ENCODE results near the gene SLC25A19. TPM values are rescaled to one million over a fixed set of nuclear protein-coding genes. Genes with fewer than 3 reads are reported as not detected.

Gene SLC25A19
- total and polyA plus RNA-seq, 4 donors: 6.7 to 11.7 (median 9.1) TPM

DNA sequence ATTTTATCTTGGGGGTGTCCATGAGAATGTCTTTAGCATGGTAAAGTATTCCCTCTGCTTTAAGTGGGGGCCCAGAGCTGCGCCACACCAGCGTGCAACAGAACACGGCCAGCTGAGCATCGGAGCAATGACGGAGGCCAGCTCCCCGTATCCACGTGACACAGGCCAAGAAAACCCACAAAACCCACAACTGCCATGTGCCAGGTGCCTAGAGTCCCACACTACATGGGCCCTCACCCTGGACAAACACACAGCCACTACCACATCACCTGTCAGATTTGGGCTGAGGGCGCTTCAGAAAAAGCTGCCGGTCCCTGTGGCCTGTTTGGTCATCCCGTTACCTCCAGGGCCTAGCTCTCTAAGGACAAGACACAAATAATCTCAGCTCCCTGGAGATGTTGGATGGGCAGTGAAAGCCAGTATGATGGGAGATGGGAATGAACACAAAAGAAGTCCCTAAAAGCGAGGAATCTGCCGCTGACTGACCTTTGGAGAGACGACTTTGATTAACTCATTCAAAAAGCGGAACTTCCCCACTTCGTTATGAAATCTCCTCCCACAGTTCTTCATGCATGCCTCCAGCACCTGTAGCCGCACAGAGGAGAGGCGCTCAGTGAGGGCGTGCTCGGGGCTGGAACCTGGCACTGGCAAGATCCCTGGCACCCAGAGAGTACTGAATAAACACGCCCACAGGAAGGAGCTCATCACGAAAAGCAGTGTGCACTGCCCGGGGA lies 44.9 kb downstream of the SLC25A19 start:
- Histone ChIP-seq H3K9me3 (ENCODE audit: control insufficient read depth, insufficient read depth, low read length) (no peaks in the 10 kb centered on the region), H3K27me3 (ENCODE audit: control insufficient read depth, insufficient read depth, low read length) (no peaks in the 10 kb centered on the region), H3K27ac (ENCODE audit: low read depth, low read length) (no peak overlapping the region)

DNA sequence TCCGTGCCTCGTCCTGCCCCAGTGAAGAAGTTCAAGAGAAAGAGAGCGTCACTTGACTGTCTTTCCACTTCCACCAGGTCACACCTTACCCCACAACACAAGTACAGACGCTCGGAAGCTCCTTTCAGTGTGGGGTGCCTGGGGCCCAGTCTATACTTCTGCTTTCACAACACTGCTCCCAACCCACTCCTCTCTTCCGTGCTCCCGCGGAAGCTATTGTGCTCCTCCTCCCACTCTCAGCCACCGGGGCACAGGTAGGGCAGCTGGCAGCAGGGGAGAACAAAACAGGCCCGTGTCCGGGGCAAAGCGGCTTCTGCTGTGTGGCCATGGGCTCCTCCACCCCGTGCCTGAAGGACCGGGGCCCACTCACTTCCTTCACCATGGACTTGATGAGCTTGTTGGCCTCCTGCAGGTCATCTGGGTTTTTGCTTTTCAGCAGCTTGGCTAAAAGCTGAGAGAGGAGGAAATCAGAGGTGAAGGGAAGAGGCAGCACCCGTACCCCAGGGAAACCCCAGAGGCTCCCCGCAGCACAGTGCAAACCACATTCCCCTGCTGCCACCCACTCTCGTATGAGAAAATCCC lies 46.7 kb downstream of the SLC25A19 start:
- Histone ChIP-seq H3K27me3 (ENCODE audit: control insufficient read depth, insufficient read depth, low read length) (no peaks in the 10 kb centered on the region), H3K36me3 (ENCODE audit: control insufficient read depth, insufficient read depth, low read length) (peaks cover 89% of the 10 kb centered on the region), H3K4me1 (ENCODE audit: control insufficient read depth, insufficient read depth, low read length) (peaks cover 8% of the 10 kb centered on the region), H3K27ac (ENCODE audit: low read depth, low read length) (no peak overlapping the region), H3K9me3 (ENCODE audit: control insufficient read depth, insufficient read depth, low read length) (no peaks in the 10 kb centered on the region), H3K4me3 (ENCODE audit: low read depth, low read length) (no peak overlapping the region)
- WGBS (ENCODE audit: insufficient coverage): 88% methylated on average over 14 of the region's 17 CpGs
- no peak for DNase-seq (ENCODE audit: low read depth in 4 of 6, low spot score in 6 of 6)

More for the DNA sequence above, 44.9 kb downstream of the SLC25A19 start:
- Histone ChIP-seq H3K4me1 (ENCODE audit: control insufficient read depth, insufficient read depth, low read length) (peaks cover 8% of the 10 kb centered on the region), H3K36me3 (ENCODE audit: control insufficient read depth, insufficient read depth, low read length) (peaks cover 79% of the 10 kb centered on the region), H3K4me3 (ENCODE audit: low read depth, low read length) (no peak overlapping the region)
- no peak for DNase-seq (ENCODE audit: low read depth in 4 of 6, low spot score in 6 of 6)
- WGBS (ENCODE audit: insufficient coverage): 90% methylated on average over 18 of the region's 22 CpGs

DNA sequence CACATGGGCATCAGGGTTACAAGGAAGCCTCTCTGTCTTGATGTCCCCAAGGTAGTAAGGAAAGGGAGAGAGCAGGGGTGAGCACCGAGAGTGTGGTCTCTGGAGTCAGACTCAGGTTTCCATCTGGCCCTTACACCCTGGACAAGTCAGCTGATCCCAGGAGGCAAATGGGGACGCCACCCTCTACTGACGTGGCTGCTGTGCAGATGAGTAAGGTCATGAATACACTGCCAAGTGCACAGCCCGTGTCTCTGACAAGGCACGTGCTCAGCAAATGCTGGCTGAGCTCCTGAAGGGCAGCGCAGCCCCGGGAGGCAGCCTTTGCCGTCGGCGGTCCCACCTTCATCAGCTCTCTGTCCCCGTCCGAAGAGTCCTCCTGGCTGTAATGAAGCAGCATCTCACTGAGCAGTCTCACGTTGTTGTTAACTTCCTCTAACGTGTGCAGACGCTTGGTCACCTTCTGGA lies 47.2 kb downstream of the SLC25A19 start:
- Histone ChIP-seq H3K36me3 (ENCODE audit: control insufficient read depth, insufficient read depth, low read length) (peaks cover 94% of the 10 kb centered on the region), H3K4me1 (ENCODE audit: control insufficient read depth, insufficient read depth, low read length) (peaks cover 8% of the 10 kb centered on the region), H3K4me3 (ENCODE audit: low read depth, low read length) (no peak overlapping the region), H3K27ac (ENCODE audit: low read depth, low read length) (no peak overlapping the region), H3K27me3 (ENCODE audit: control insufficient read depth, insufficient read depth, low read length) (no peaks in the 10 kb centered on the region), H3K9me3 (ENCODE audit: control insufficient read depth, insufficient read depth, low read length) (no peaks in the 10 kb centered on the region)
- no peak for DNase-seq (ENCODE audit: low read depth in 4 of 6, low spot score in 6 of 6)
- WGBS (ENCODE audit: insufficient coverage): 91% methylated on average over 15 of the region's 15 CpGs

DNA sequence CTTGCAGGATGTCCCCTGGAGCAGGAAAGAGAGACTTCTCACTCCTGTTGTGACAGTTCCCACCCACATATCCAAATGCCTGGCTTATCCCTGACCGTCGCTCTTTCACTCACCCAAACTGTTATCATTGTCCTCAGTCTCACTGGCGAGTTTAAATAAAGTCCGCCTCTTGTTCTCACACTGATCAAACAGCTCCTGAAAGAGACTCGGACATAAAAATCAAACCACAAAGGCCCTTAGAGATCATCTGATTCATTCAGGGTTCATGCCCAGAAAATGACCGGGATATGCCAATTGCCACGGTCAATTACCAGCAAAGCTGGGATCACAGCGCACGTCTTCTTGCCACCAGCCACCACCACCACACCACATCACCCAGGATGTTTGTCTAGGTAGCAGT lies 47.7 kb downstream of the SLC25A19 start:
- DNase-seq (ENCODE audit: low read depth in 4 of 6, low spot score in 6 of 6): no peak
- Histone ChIP-seq H3K27ac (ENCODE audit: low read depth, low read length) (no peak overlapping the region), H3K4me3 (ENCODE audit: low read depth, low read length) (no peak overlapping the region), H3K36me3 (ENCODE audit: control insufficient read depth, insufficient read depth, low read length) (peaks cover 97% of the 10 kb centered on the region), H3K9me3 (ENCODE audit: control insufficient read depth, insufficient read depth, low read length) (no peaks in the 10 kb centered on the region), H3K27me3 (ENCODE audit: control insufficient read depth, insufficient read depth, low read length) (no peaks in the 10 kb centered on the region), H3K4me1 (ENCODE audit: control insufficient read depth, insufficient read depth, low read length) (peaks cover 8% of the 10 kb centered on the region)
- 88% methylated on average over 8 of the region's 9 CpGs for WGBS (ENCODE audit: insufficient coverage)

DNA sequence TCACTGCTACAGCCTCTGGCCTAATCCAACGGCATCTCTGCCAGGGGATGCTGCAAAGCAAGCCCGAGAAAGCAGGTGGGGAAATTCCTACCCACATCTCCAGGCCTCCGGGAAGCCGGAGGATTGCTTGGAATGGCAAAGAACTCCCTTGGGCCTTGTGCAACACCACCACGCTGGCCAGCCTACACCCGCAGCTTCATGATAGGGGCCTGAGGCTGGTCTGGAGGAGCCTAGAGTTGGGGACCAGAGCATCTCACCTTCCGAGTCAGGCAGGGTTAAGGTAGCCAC lies 48.1 kb downstream of the SLC25A19 start:
- Histone ChIP-seq H3K27me3 (ENCODE audit: control insufficient read depth, insufficient read depth, low read length) (no peaks in the 10 kb centered on the region), H3K27ac (ENCODE audit: low read depth, low read length) (no peak overlapping the region), H3K9me3 (ENCODE audit: control insufficient read depth, insufficient read depth, low read length) (no peaks in the 10 kb centered on the region), H3K4me1 (ENCODE audit: control insufficient read depth, insufficient read depth, low read length) (peaks cover 8% of the 10 kb centered on the region), H3K36me3 (ENCODE audit: control insufficient read depth, insufficient read depth, low read length) (peaks cover 93% of the 10 kb centered on the region), H3K4me3 (ENCODE audit: low read depth, low read length) (no peak overlapping the region)
- DNase-seq (ENCODE audit: low read depth in 4 of 6, low spot score in 6 of 6): no peak
- WGBS (ENCODE audit: insufficient coverage): 96% methylated on average over 4 of the region's 7 CpGs

DNA sequence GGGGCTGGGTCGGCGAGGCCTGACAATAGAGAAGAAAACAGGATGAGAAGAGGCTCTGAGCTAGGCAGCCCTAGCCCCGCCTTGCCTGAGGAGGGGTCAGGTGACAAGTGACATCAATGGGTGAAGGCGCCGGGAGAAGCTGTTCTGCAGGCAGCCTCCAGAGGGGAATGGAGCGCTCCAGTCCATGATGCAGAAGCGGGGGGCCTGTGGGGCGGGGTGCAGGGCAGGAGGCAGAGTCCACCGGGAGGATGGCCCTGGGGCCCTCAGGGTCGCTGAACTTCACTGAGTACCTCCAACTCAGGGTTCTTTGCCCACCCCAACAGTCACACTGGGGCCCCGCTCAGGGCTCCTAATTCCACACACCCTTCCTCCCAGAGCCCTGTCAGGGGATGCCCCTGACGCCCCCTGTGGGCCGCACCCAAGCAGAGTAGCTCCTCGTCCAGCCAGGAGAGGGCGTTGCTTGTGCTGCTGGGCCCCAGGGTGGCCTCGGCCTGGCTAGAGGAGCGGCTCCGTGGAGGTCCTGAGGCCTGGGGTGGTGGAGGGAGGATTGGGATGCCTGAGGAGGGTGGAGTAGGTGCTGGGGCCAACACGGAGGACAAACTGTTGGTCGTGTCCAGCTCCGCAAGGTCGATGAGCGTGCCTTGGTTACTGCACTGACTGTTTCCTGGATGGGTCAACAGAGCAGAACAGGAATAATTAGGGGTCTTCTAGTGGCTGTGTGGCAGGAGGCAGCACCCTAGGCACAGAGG lies 48.7 kb downstream of the SLC25A19 start:
- 55% methylated on average over 21 of the region's 23 CpGs for WGBS (ENCODE audit: insufficient coverage)
- Histone ChIP-seq H3K9me3 (ENCODE audit: control insufficient read depth, insufficient read depth, low read length) (no peaks in the 10 kb centered on the region), H3K36me3 (ENCODE audit: control insufficient read depth, insufficient read depth, low read length) (peaks cover 92% of the 10 kb centered on the region), H3K27me3 (ENCODE audit: control insufficient read depth, insufficient read depth, low read length) (no peaks in the 10 kb centered on the region), H3K27ac (ENCODE audit: low read depth, low read length) (no peak overlapping the region), H3K4me3 (ENCODE audit: low read depth, low read length) (no peak overlapping the region), H3K4me1 (ENCODE audit: control insufficient read depth, insufficient read depth, low read length) (peaks cover 8% of the 10 kb centered on the region)
- peak in 1 of 6 donors; percentile 16 for DNase-seq (ENCODE audit: low read depth in 4 of 6, low spot score in 6 of 6)

DNA sequence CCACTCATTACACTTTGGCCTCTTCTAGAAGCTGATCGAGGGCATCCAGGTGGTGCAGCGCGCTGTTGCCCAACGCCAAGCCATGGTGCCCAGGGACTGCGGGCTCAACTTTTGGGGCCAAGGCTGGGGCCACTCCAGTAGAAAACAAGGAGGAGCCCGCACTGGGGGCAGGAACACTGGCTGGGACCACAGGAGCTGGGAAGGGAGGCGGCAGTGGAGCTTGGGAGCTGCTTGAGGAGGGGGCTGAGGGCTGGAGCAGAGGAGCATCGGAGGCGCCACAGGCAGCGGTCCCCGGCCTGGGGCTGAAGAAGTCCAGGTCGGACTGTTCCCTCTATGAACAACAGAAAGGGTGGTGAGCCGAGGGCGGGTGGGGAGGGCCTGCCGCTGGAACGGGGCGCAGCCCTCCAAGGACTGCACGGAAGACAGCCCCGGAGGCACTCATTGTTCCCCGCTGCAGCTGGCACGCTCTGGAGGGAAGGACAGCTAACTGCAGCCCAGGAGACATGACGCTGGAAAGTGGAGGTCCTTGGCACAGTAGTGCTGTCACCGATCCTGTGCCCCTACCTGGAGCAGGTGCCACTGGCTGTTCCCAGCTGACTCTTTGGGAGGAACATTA lies 49.3 kb downstream of the SLC25A19 start:
- Histone ChIP-seq H3K4me3 (ENCODE audit: low read depth, low read length) (no peak overlapping the region), H3K9me3 (ENCODE audit: control insufficient read depth, insufficient read depth, low read length) (no peaks in the 10 kb centered on the region), H3K27ac (ENCODE audit: low read depth, low read length) (no peak overlapping the region), H3K4me1 (ENCODE audit: control insufficient read depth, insufficient read depth, low read length) (peaks cover 8% of the 10 kb centered on the region), H3K36me3 (ENCODE audit: control insufficient read depth, insufficient read depth, low read length) (peaks cover 90% of the 10 kb centered on the region), H3K27me3 (ENCODE audit: control insufficient read depth, insufficient read depth, low read length) (no peaks in the 10 kb centered on the region)
- DNase-seq (ENCODE audit: low read depth in 4 of 6, low spot score in 6 of 6): no peak
- 83% methylated on average over 23 of the region's 23 CpGs for WGBS (ENCODE audit: insufficient coverage)

DNA sequence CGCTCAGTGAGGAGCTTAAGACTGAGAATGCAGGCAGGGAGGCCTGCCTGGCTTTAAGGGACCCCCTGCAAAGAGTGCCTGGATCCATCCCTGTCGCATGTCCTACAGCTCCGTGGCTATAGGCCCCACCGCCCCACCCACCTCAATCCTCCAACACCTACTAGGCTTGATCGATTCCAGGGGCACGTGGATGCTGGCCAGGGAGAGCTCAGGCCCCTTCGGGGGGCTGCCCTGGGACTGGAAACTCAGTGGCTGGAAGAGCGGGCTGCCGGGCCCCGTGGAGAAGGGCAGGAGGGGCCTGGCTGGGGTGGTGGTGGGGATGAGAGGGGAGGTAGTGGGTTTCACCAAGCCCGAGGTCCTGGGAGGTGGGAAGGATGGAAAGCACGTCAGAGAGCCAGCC lies 50.0 kb downstream of the SLC25A19 start:
- Histone ChIP-seq H3K36me3 (ENCODE audit: control insufficient read depth, insufficient read depth, low read length) (peaks cover 90% of the 10 kb centered on the region), H3K27ac (ENCODE audit: low read depth, low read length) (no peak overlapping the region), H3K27me3 (ENCODE audit: control insufficient read depth, insufficient read depth, low read length) (no peaks in the 10 kb centered on the region), H3K9me3 (ENCODE audit: control insufficient read depth, insufficient read depth, low read length) (no peaks in the 10 kb centered on the region), H3K4me1 (ENCODE audit: control insufficient read depth, insufficient read depth, low read length) (peaks cover 8% of the 10 kb centered on the region), H3K4me3 (ENCODE audit: low read depth, low read length) (no peak overlapping the region)
- 92% methylated on average over 6 of the region's 12 CpGs for WGBS (ENCODE audit: insufficient coverage)
- no peak for DNase-seq (ENCODE audit: low read depth in 4 of 6, low spot score in 6 of 6)

DNA sequence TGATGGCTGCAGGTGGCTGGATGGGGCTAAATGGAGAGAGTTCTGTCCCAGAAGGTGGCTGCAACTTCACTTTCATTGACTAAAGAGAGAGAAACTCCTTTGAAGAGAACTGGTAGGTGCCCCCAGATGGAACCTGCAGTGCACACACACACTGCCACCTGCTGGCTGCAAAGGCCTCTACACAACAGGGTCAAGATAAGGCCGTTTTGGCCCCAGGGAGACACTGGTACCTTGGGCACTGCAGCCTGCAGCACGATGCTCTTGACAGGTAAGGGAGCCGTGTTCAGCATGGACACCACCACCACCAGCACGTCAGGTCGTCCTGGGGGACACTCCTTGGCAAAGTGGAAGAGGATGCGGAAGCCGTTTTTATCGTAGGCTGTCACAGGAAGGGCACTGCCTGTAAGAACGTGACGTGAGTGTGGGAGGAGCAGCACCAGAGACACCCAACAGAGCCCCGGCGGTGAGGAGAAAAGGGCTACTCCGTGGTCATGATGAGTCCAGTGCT lies 50.5 kb downstream of the SLC25A19 start:
- no peak overlapping the region for H3K27ac ChIP-seq (ENCODE audit: low read depth, low read length)
- peaks cover 86% of the 10 kb centered on the region for H3K36me3 ChIP-seq (ENCODE audit: control insufficient read depth, insufficient read depth, low read length)
- no peaks in the 10 kb centered on the region for H3K9me3 ChIP-seq (ENCODE audit: control insufficient read depth, insufficient read depth, low read length)
- no peak overlapping the region for H3K4me3 ChIP-seq (ENCODE audit: low read depth, low read length)
- no peaks in the 10 kb centered on the region for H3K27me3 ChIP-seq (ENCODE audit: control insufficient read depth, insufficient read depth, low read length)
- 73% methylated on average over 12 of the region's 13 CpGs for WGBS (ENCODE audit: insufficient coverage)
- DNase-seq (ENCODE audit: low read depth in 4 of 6, low spot score in 6 of 6): peak in 3 of 6 donors; percentile 12 to 70 (median 66)
- peaks cover 8% of the 10 kb centered on the region for H3K4me1 ChIP-seq (ENCODE audit: control insufficient read depth, insufficient read depth, low read length)
